HepG2 (cell line): Measurements from ENCODE around the gene TMPRSS7. TPM values are rescaled to one million over a fixed set of nuclear protein-coding genes. Genes with fewer than 3 reads are reported as not detected.
A peak's percentile ranks its signal among the peaks of the same experiment; 100 is the strongest.

Experiments
- ATAC-seq: fragments of 200-7000 bp; cut with Tn5 transposase; 3 replicates; pipeline ENCODE4 v1.9.1; 2020; ENCODE audit warnings: mild to moderate bottlenecking, moderate library complexity
- BruUV-seq: library from RNA; stranded (reverse); fragments of 400-500 nt; replicated peaks from 2 replicates; lab custom pipeline; 2021; lab: Mats Ljungman, UMichigan
- CTCF ChIA-PET: fragments of 300-600 bp; formaldehyde crosslinking; extraction: SDS; loops from one replicate; lab custom pipeline; 2021; ENCODE audit warnings: low total read pairs, inconsistent platforms, low intra/inter-chr PET ratio; lab: Yijun Ruan, JAX
- POLR2A ChIA-PET: fragments of 350-600 bp; sonication (Branson Sonifier 250); formaldehyde crosslinking; loops from one replicate; lab custom pipeline; 2020; ENCODE audit warnings: antibody characterized with exemption, inconsistent platforms; lab: Yijun Ruan, JAX
- DNase-seq: peaks from one replicate; pipeline ENCODE4 v3.0.0-alpha.2; 2015; ENCODE audit warnings: low spot score
- FAIRE-seq: peaks from 3 replicates; lab custom pipeline; 2011; peaks lifted over from hg19 to GRCh38; lab: Jason Lieb, UNC
- H2AFZ ChIP-seq: one replicate; pipeline ENCODE4 v1.6.1; 2011; ENCODE audit warnings: low read length, inconsistent platforms
- H3K27ac ChIP-seq: fragments of 300-600 bp; 3 replicates; pipeline ENCODE4 v1.8.0; 2011; ENCODE audit warnings: mixed run types, mild to moderate bottlenecking, mixed read lengths, low read length, inconsistent platforms; ENCODE audit not compliant: insufficient read depth; ENCODE audit errors: extremely low read length
- H3K27me3 ChIP-seq, 2 experiments: fragments of 200-600 bp in 1 of 2; 2 replicates in 1 of 2; 3 replicates in 1 of 2; pipeline versions ENCODE4 v1.6.0 to v1.8.0; 2011; ENCODE audit warnings: low read length in 2 of 2, mild to moderate bottlenecking in 2 of 2, moderate library complexity in 2 of 2, inconsistent platforms in 1 of 2; ENCODE audit not compliant: insufficient read depth in 2 of 2, control insufficient read depth in 1 of 2
- H3K36me3 ChIP-seq, 2 experiments: fragments of 200-600 bp in 1 of 2; replicated peaks in 1 of 2; 2 replicates in 1 of 2; 3 replicates in 1 of 2; pipeline versions ENCODE4 v1.5.1 to v1.8.0; 2011; ENCODE audit warnings: low read length in 2 of 2, inconsistent platforms in 1 of 2; ENCODE audit not compliant: insufficient read depth in 2 of 2, control insufficient read depth in 1 of 2
- H3K4me1 ChIP-seq: 2 replicates; pipeline ENCODE4 v1.5.1; 2012; ENCODE audit warnings: low read length, inconsistent platforms; ENCODE audit not compliant: insufficient read depth
- H3K4me2 ChIP-seq: 2 replicates; pipeline ENCODE4 v1.6.0; 2011; ENCODE audit warnings: low read depth, low read length, inconsistent platforms
- H3K4me3 ChIP-seq, 3 experiments: fragments of 200-600 bp in 1 of 3; sonication (generic), shearing (Covaris generic) in 1 of 3; replicated peaks in 1 of 3; 2 replicates each; pipeline ENCODE4 v1.5.1; 2011 to 2016; ENCODE audit warnings: low read length in 3 of 3, inconsistent platforms in 2 of 3, low read depth in 2 of 3, mild to moderate bottlenecking in 2 of 3, control low read depth in 1 of 3, mixed read lengths in 1 of 3; ENCODE audit not compliant: insufficient read depth in 1 of 3
- H3K79me2 ChIP-seq: one replicate; pipeline ENCODE4 v1.6.1; 2011; ENCODE audit warnings: low read length, inconsistent platforms; ENCODE audit not compliant: insufficient read depth
- H3K9ac ChIP-seq: 2 replicates; pipeline ENCODE4 v1.6.0; 2011; ENCODE audit warnings: mild to moderate bottlenecking, low read depth, low read length, inconsistent platforms; ENCODE audit not compliant: insufficient read depth
- H3K9me3 ChIP-seq: 2 replicates; pipeline ENCODE4 v1.5.1; 2012; ENCODE audit warnings: mild to moderate bottlenecking, low read length
- H4K20me1 ChIP-seq: 2 replicates; pipeline ENCODE4 v1.6.0; 2011; ENCODE audit warnings: inconsistent platforms, mild to moderate bottlenecking, low read length, moderate library complexity; ENCODE audit not compliant: insufficient read depth
- ETS1 ChIP-seq: sonication (generic); formaldehyde crosslinking; IDR thresholded peaks from 2 replicates; pipeline ENCODE4 v1.4.0; 2020; ENCODE audit warnings: missing genetic modification reagents
- ETV6 ChIP-seq: sonication (generic); formaldehyde crosslinking; conservative IDR thresholded peaks from 2 replicates; pipeline ENCODE4 v1.4.0; 2020; ENCODE audit warnings: missing genetic modification reagents
- HINFP ChIP-seq: sonication (generic); formaldehyde crosslinking; IDR thresholded peaks from 2 replicates; pipeline ENCODE4 v1.4.0; 2020; ENCODE audit warnings: low read depth, mild to moderate bottlenecking, missing genetic modification reagents
- TMF1 ChIP-seq: sonication (generic); formaldehyde crosslinking; IDR thresholded peaks from 2 replicates; pipeline ENCODE4 v1.8.1; 2022; ENCODE audit warnings: low read depth, missing genetic modification reagents
- ZNF318 ChIP-seq: sonication (generic); formaldehyde crosslinking; IDR thresholded peaks from 2 replicates; pipeline ENCODE4 v1.4.0; 2020; ENCODE audit warnings: mild to moderate bottlenecking, missing genetic modification reagents
- WGBS: methylation state at CpG from one replicate; pipeline ENCODE4 v1.1.6; 2017; ENCODE audit warnings: low lambda C conversion rate; 5-methylcytosine and 5-hydroxymethylcytosine counted together
- in situ Hi-C: cut with HindIII; loops from 2 replicates; pipeline ENCODE4 v1.10.0; 2017; ENCODE audit warnings: low pct_unique_long_range_greater_than_20kb; ENCODE audit not compliant: extremely low pct_ligation_motif_present
- intact Hi-C: fragments of 100-400 bp; cut with micrococcal nuclease; formaldehyde crosslinking; loops from one replicate; pipeline ENCODE4 v1.10.0; 2022; ENCODE audit not compliant: unreplicated experiment
- polyA plus RNA-seq, 8 experiments: library from polyadenylated mRNA; depleted of rRNA in 3 of 8; stranded (reverse) in 7 of 8; unstranded in 1 of 8; fragments of >200 nt; fragmentation: Illumina TruSeq in 4 of 8; extraction: Trizol in 4 of 8; gene quantifications; 2 replicates each; pipeline versions ENCODE4 v1.2.1 to v1.2.3, GENCODE V29; 2011 to 2016; ENCODE audit warnings: low read depth in 4 of 8, missing spikeins in 1 of 8, mixed read lengths in 1 of 8; ENCODE audit not compliant: insufficient read depth in 1 of 8
- total RNA-seq, 5 experiments: library from RNA; depleted of rRNA; stranded (reverse); fragments of >200 nt; fragmentation: Illumina TruSeq; extraction: Trizol; gene quantifications; 2 replicates each; pipeline ENCODE4 v1.2.3, GENCODE V29; 2016; ENCODE audit warnings: low read depth in 1 of 5

TMPRSS7 gene
- total and polyA plus RNA-seq, 2 of the 13 experiments (the other 11 are each of a cell fraction or from before 2014, with no cell fraction given), result not detected

GRCh38 chr3:112087746-112088145, 53.2 kb downstream of the TMPRSS7 start:
- H3K27ac ChIP-seq, result no peak overlapping the region
- DNase-seq (no peak), FAIRE-seq (no peak), ATAC-seq (no peak)
- no peak overlapping the region for H3K4me3 ChIP-seq
- intact Hi-C loops (no loop called here), in situ Hi-C loops (no loop called here)
- H3K9ac ChIP-seq, result no peak overlapping the region
- H3K4me1 ChIP-seq, result peaks cover 41% of the 10 kb centered on the region
- H3K36me3 ChIP-seq, result no peaks in the 10 kb centered on the region
- no peak overlapping the region for H2AFZ ChIP-seq
- BruUV-seq, result TSS peak; percentile 55
- H4K20me1 ChIP-seq, result no peaks in the 10 kb centered on the region
- no peaks in the 10 kb centered on the region for H3K9me3 ChIP-seq
- ChIA-PET POLR2A (no interaction called here), CTCF (no interaction called here)
- no peaks in the 10 kb centered on the region; a peak in 2 of 5 replicates for H3K27me3 ChIP-seq
- WGBS, result 51% methylated on average over 2 of the region's 5 CpGs
- TF ChIP-seq ZNF318 (CRISPR knock-in tag) (no peak), ETS1 (CRISPR knock-in tag) (no peak), ETV6 (CRISPR knock-in tag) (no peak), HINFP (no peak), TMF1 (CRISPR knock-in tag) (no peak)
- no peak overlapping the region for H3K4me2 ChIP-seq
- H3K79me2 ChIP-seq, result no peaks in the 10 kb centered on the region
